Activated naive CD8-positive, alpha-beta T cell treated with anti-CD3 and anti-CD28 coated beads, Interleukin-2, amount 10 ng/mL, durations not matched to agents 7 days and 5 days (primary cell): ENCODE data around the gene MYOG. TPM values are rescaled to one million over a fixed set of nuclear protein-coding genes. Genes with fewer than 3 reads are reported as not detected.

Source experiments
- ATAC-seq: fragments of 150-1000 bp; cut with Tn5 transposase; one replicate; pipeline ENCODE4 v1.10.0; 2021; ENCODE audit warnings: low read depth, moderate library complexity
- POLR2A ChIA-PET: fragments of 350-600 bp; sonication (Branson Sonifier 250); formaldehyde crosslinking; loops from one replicate; lab custom pipeline; 2021; ENCODE audit warnings: antibody characterized with exemption; lab: Charles Lee
- DNase-seq: peaks from one replicate; pipeline ENCODE4 v3.0.0; 2021
- H3K27ac Mint-ChIP-seq: one replicate; pipeline ENCODE4 v1.8.0; 2022; ENCODE audit warnings: mild to moderate bottlenecking, mixed read lengths
- H3K27me3 Mint-ChIP-seq: one replicate; pipeline ENCODE4 v1.8.0; 2022; ENCODE audit warnings: mild to moderate bottlenecking, moderate library complexity, mixed read lengths
- H3K36me3 Mint-ChIP-seq: one replicate; pipeline ENCODE4 v1.8.0; 2021; ENCODE audit warnings: mild to moderate bottlenecking, mixed read lengths
- H3K4me1 Mint-ChIP-seq: one replicate; pipeline ENCODE4 v1.8.0; 2021; ENCODE audit warnings: mixed read lengths
- H3K4me3 Mint-ChIP-seq: one replicate; pipeline ENCODE4 v1.8.0; 2022; ENCODE audit warnings: mild to moderate bottlenecking, moderate library complexity, mixed read lengths
- H3K9me3 Mint-ChIP-seq: one replicate; pipeline ENCODE4 v1.8.0; 2021; ENCODE audit warnings: mixed read lengths
- total RNA-seq, 2 experiments: library from RNA; stranded (reverse); gene quantifications; one replicate each; pipeline ENCODE4 v1.2.3, GENCODE V29; 2021

The MYOG gene
- total RNA-seq, 2 experiments from 2014 or later, result not detected

DNA sequence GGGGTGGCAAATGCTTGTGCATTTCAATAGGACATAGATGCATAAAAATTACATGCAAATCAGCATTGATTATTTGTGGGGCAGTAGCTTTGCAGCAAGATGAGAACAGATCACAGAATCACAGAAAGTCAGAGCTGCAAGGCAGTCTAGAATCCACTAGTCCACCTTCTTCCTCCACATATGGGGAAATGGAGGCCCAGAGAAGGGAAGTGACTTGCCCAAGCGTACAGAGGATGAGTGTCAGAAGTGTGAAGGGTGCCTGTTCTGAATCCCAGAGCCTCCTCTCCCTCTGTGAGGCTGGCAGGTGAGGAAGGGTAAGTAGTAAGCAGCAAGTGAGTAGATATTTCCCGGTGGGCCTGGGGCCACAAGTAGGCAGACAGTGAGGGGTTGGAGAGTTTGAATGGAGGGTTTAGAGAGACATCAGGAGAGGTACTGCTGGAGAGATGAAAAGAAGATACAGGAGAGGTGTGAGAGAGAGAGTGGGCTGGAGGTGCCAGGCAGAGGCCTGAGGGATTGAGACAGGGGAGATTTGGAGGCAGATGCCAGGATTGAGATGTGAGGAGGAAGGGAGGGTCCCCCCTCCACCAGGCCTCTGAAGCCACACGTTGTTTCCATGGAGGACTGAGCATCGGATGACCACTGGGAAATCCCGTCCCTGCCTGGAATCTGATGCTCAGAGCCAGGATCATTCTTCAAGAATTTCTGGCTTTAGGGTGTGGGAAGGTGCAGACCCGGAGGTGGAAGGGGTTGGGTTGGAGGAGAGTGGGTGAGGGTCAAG is 4.8 kb upstream of the MYOG start:
- ATAC-seq (no peak), DNase-seq (no peak)
- Mint-ChIP-seq H3K27ac (no peak overlapping the region), H3K27me3 (peaks cover 17% of the 10 kb centered on the region), H3K36me3 (no peaks in the 10 kb centered on the region), H3K4me3 (no peak overlapping the region), H3K9me3 (peaks cover 12% of the 10 kb centered on the region), H3K4me1 (no peaks in the 10 kb centered on the region)
- POLR2A ChIA-PET, result no interaction called here

GRCh38 chr1:203089651-203090045 is 3.8 kb upstream of the MYOG start:
- ATAC-seq (no peak), DNase-seq (no peak)
- peaks cover 11% of the 10 kb centered on the region for H3K27me3 Mint-ChIP-seq
- peaks cover 3% of the 10 kb centered on the region for H3K9me3 Mint-ChIP-seq
- no peak overlapping the region for H3K27ac Mint-ChIP-seq
- H3K36me3 Mint-ChIP-seq, result no peaks in the 10 kb centered on the region
- H3K4me1 Mint-ChIP-seq, result no peaks in the 10 kb centered on the region
- no peak overlapping the region for H3K4me3 Mint-ChIP-seq
- POLR2A ChIA-PET, result no interaction called here

DNA sequence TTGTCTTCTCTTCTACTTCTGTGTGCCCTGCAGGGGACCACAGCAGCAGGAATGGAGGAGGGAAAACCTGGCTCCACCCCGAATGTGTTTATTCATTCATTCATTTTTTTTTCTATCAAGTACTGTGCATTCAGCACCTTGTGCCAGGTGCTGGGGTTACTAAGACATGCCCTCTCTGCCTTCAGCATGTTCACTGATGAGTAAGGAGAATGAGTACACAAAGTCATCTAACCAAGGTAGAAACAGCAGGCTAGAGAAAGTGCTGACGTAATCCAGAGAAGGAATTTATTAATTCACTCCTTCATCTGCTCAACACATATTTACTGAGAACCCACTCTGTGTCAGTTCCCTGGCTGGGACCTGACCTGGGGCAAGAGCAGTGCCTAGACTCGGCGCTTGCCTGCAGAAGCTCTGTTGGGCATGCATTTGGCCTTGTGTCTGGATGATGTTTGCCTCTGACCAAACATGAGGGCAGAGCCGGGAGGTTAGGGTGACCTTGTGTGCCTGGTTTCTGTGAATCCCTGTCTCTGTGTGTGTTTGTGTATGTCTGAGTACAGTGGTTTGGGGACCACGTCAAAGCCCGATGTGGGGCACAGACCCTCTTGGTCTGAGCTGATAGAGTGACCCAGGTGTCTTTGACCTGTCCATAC is 3.3 kb upstream of the MYOG start:
- Mint-ChIP-seq H3K4me1 (no peaks in the 10 kb centered on the region), H3K27me3 (peaks cover 10% of the 10 kb centered on the region), H3K36me3 (no peaks in the 10 kb centered on the region), H3K9me3 (no peaks in the 10 kb centered on the region), H3K27ac (no peak overlapping the region), H3K4me3 (no peak overlapping the region)
- no peak for ATAC-seq
- DNase-seq, result no peak
- POLR2A ChIA-PET, result no interaction called here

GRCh38 chr1:203088441-203088840 is 2.6 kb upstream of the MYOG start:
- H3K36me3 Mint-ChIP-seq, result no peaks in the 10 kb centered on the region
- peaks cover 10% of the 10 kb centered on the region for H3K27me3 Mint-ChIP-seq
- ATAC-seq, result no peak
- POLR2A ChIA-PET, result no interaction called here
- H3K27ac Mint-ChIP-seq, result no peak overlapping the region
- no peak overlapping the region for H3K4me3 Mint-ChIP-seq
- DNase-seq, result no peak
- no peaks in the 10 kb centered on the region for H3K9me3 Mint-ChIP-seq
- no peaks in the 10 kb centered on the region for H3K4me1 Mint-ChIP-seq

- H3K36me3 Mint-ChIP-seq, result no peaks in the 10 kb centered on the region
- peaks cover 2% of the 10 kb centered on the region for H3K27me3 Mint-ChIP-seq
- DNase-seq (no peak), ATAC-seq (no peak)
- H3K4me3 Mint-ChIP-seq, result no peak overlapping the region
- POLR2A ChIA-PET, result no interaction called here
- H3K9me3 Mint-ChIP-seq, result no peaks in the 10 kb centered on the region
- H3K27ac Mint-ChIP-seq, result no peak overlapping the region
- H3K4me1 Mint-ChIP-seq, result no peaks in the 10 kb centered on the region
These were observed 1.4 kb upstream of the MYOG start for GRCh38 chr1:203086992-203087763.

- no peaks in the 10 kb centered on the region for H3K27me3 Mint-ChIP-seq
- H3K27ac Mint-ChIP-seq, result no peak overlapping the region
- DNase-seq (no peak), ATAC-seq (no peak)
- no peak overlapping the region for H3K4me3 Mint-ChIP-seq
- no peaks in the 10 kb centered on the region for H3K9me3 Mint-ChIP-seq
- POLR2A ChIA-PET, result no interaction called here
- H3K36me3 Mint-ChIP-seq, result no peaks in the 10 kb centered on the region
- H3K4me1 Mint-ChIP-seq, result peaks cover 2% of the 10 kb centered on the region
These were observed 954 bp downstream of the MYOG start for GRCh38 chr1:203084588-203085527.

- no peak for ATAC-seq
- no peaks in the 10 kb centered on the region for H3K9me3 Mint-ChIP-seq
- POLR2A ChIA-PET, result no interaction called here
- H3K27me3 Mint-ChIP-seq, result no peaks in the 10 kb centered on the region
- peaks cover 2% of the 10 kb centered on the region for H3K4me1 Mint-ChIP-seq
- H3K36me3 Mint-ChIP-seq, result peaks cover 2% of the 10 kb centered on the region
- no peak overlapping the region for H3K27ac Mint-ChIP-seq
- no peak for DNase-seq
- H3K4me3 Mint-ChIP-seq, result no peak overlapping the region
These were observed 2.3 kb downstream of the MYOG start for GRCh38 chr1:203083463-203083921.

- Mint-ChIP-seq H3K27ac (no peak overlapping the region), H3K4me1 (peaks cover 2% of the 10 kb centered on the region), H3K36me3 (peaks cover 2% of the 10 kb centered on the region), H3K4me3 (no peak overlapping the region), H3K27me3 (peaks cover 2% of the 10 kb centered on the region), H3K9me3 (no peaks in the 10 kb centered on the region)
- DNase-seq (no peak), ATAC-seq (peak; percentile 31)
- POLR2A ChIA-PET, result no interaction called here
These were observed 3.0 kb downstream of the MYOG start for GRCh38 chr1:203082571-203083462.

DNA sequence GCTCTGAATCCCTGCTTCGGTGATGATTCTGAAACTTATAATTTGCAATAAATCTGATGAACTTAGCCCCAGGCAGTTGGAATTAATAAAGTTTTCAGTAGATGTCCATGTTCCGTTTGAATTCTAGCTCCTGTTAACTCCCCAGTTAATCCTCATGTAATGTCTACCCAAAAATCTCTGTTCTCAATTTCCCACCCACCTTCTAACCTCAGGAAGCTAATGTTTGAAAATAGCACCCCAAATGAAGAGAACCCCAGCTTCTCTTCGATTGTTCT is 3.6 kb downstream of the MYOG start:
- no peaks in the 10 kb centered on the region for H3K9me3 Mint-ChIP-seq
- POLR2A ChIA-PET, result no interaction called here
- peaks cover 3% of the 10 kb centered on the region for H3K27me3 Mint-ChIP-seq
- DNase-seq (no peak), ATAC-seq (no peak)
- peaks cover 2% of the 10 kb centered on the region for H3K36me3 Mint-ChIP-seq
- peaks cover 2% of the 10 kb centered on the region for H3K4me1 Mint-ChIP-seq
- H3K27ac Mint-ChIP-seq, result no peak overlapping the region
- H3K4me3 Mint-ChIP-seq, result no peak overlapping the region

DNA sequence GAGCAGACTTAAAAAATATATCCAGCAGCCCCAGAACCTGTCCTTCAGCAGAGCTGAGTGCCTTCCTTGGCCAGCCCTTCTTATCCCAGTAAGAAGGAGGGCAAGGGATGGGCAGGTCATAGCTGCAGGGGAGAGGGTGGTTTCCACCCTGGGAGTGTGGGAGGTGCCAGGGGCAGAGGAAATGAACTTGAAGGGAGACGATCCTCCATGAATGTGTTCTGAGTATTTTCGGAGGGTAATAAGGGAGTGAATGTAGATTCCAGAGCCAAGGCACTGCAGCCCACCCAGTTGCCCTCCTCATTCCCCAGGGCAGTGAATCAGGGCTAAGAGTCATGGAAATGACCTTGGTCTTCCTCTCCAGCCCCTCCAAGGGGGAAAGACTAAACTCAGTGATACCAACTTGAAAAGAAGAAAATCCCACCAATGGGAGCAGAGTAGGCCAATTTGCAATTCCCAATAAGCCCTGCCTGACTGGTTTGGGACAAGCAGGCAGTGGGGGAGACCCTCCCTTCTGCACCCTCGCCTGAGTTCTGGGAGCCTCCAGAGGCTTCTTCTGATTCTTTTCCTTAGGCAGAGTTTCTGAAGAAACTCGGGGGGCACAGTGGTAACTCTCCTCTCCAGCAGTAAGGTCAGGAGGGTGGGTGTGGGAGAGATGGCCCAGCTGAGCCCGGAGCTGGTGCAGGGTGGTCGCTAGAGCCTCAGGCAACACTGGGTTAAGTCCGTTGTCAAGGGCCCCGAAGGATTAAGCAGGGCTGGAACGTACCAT is 4.2 kb downstream of the MYOG start:
- H3K27me3 Mint-ChIP-seq, result peaks cover 7% of the 10 kb centered on the region
- POLR2A ChIA-PET, result no interaction called here
- DNase-seq (no peak), ATAC-seq (no peak)
- no peak overlapping the region for H3K4me3 Mint-ChIP-seq
- peaks cover 2% of the 10 kb centered on the region for H3K36me3 Mint-ChIP-seq
- no peak overlapping the region for H3K27ac Mint-ChIP-seq
- no peaks in the 10 kb centered on the region for H3K9me3 Mint-ChIP-seq
- H3K4me1 Mint-ChIP-seq, result peaks cover 2% of the 10 kb centered on the region

DNA sequence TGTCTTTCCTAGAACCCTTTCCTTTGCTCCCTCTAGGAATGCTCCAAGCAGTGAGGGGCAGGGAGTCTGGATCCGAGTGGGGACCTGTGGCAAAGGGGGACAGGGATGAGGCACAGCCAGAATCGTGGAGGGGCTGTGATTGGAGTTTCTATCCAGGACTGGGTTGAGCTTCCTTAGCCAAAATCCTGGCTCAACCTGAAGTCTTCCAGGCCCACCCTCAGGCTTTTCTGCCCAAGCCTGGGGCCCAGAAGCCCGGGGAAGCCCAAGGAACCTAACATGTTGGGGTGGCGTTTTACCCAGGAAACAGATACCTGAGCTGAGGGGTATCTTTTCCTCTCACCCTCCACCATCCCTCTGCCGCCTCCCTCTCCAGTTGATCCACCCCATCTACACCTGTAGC is 5.4 kb downstream of the MYOG start:
- no peak for DNase-seq
- no peak overlapping the region for H3K27ac Mint-ChIP-seq
- no peak overlapping the region for H3K4me3 Mint-ChIP-seq
- H3K4me1 Mint-ChIP-seq, result peaks cover 6% of the 10 kb centered on the region
- no peaks in the 10 kb centered on the region for H3K9me3 Mint-ChIP-seq
- peaks cover 13% of the 10 kb centered on the region for H3K27me3 Mint-ChIP-seq
- POLR2A ChIA-PET, result no interaction called here
- peaks cover 6% of the 10 kb centered on the region for H3K36me3 Mint-ChIP-seq
- ATAC-seq, result no peak

- H3K4me1 Mint-ChIP-seq, result peaks cover 10% of the 10 kb centered on the region
- no peak overlapping the region for H3K27ac Mint-ChIP-seq
- no peak overlapping the region for H3K4me3 Mint-ChIP-seq
- ATAC-seq, result no peak
- peaks cover 16% of the 10 kb centered on the region for H3K27me3 Mint-ChIP-seq
- POLR2A ChIA-PET, result no interaction called here
- peaks cover 11% of the 10 kb centered on the region for H3K36me3 Mint-ChIP-seq
- no peak for DNase-seq
- H3K9me3 Mint-ChIP-seq, result no peaks in the 10 kb centered on the region
These were observed 7.3 kb downstream of the MYOG start for GRCh38 chr1:203078478-203078877.
